ENCODE measurements around the gene SALL4. TPM values are rescaled to one million over a fixed set of nuclear protein-coding genes. Genes with fewer than 3 reads are reported as not detected.
"Not testable (repeated sequence)": the region's sequence is repeated elsewhere in the genome, so short reads cannot be mapped to it uniquely, and the experiment has no call there.

The SALL4 gene
- total RNA-seq, 1 experiment from 2014 or later, result 17.7 TPM

GRCh38 chr20:51789434-51789833 is 12.9 kb downstream of the SALL4 start:
- CTCF ChIA-PET, result no interaction called here
- no peak overlapping the region for H3K27ac ChIP-seq (ENCODE audit: low read depth, low read length, poor library complexity, severe bottlenecking)
- no peak for DNase-seq (ENCODE audit: low spot score)
- POLR2A ChIA-PET (ENCODE audit: low non-redundant PET), result no interaction called here
- intact Hi-C loops (cut with micrococcal nuclease; ENCODE audit: unreplicated experiment), result no loop called here
- no TSS peak for BruUV-seq (replicated peaks)
- H3K4me1 ChIP-seq (ENCODE audit: insufficient read depth, low read length, poor library complexity, severe bottlenecking), result no peaks in the 10 kb centered on the region
- H3K27me3 ChIP-seq (replicated peaks; ENCODE audit: insufficient read depth, low read depth, low read length, poor library complexity), result no peaks in the 10 kb centered on the region
- H3K36me3 ChIP-seq (ENCODE audit: insufficient read depth, low read length, poor library complexity, severe bottlenecking), result peaks cover 20% of the 10 kb centered on the region
- TF ChIP-seq EZH2 (IDR thresholded peaks at IDR 0.05; ENCODE audit: borderline replicate concordance, low read depth, low read length, poor library complexity, severe bottlenecking) (no peak), CTCF (conservative IDR thresholded peaks at IDR 0.05; ENCODE audit: low read depth, low read length) (no peak)
- H3K9me3 ChIP-seq (ENCODE audit: low read depth, low read length, poor library complexity, severe bottlenecking), result no peaks in the 10 kb centered on the region
- no peak overlapping the region for H3K4me3 ChIP-seq (ENCODE audit: low read depth, low read length, poor library complexity, severe bottlenecking)

- no TSS peak for BruUV-seq (replicated peaks)
- H3K4me3 ChIP-seq (ENCODE audit: low read depth, low read length, poor library complexity, severe bottlenecking), result no peak overlapping the region
- ChIA-PET CTCF (no interaction called here), POLR2A (ENCODE audit: low non-redundant PET) (no interaction called here)
- H3K9me3 ChIP-seq (ENCODE audit: low read depth, low read length, poor library complexity, severe bottlenecking), result no peaks in the 10 kb centered on the region
- no peaks in the 10 kb centered on the region for H3K27me3 ChIP-seq (replicated peaks; ENCODE audit: insufficient read depth, low read depth, low read length, poor library complexity)
- no peak overlapping the region for H3K27ac ChIP-seq (ENCODE audit: low read depth, low read length, poor library complexity, severe bottlenecking)
- intact Hi-C loops (cut with micrococcal nuclease; ENCODE audit: unreplicated experiment), result no loop called here
- no peaks in the 10 kb centered on the region for H3K4me1 ChIP-seq (ENCODE audit: insufficient read depth, low read length, poor library complexity, severe bottlenecking)
- H3K36me3 ChIP-seq (ENCODE audit: insufficient read depth, low read length, poor library complexity, severe bottlenecking), result peaks cover 26% of the 10 kb centered on the region
- DNase-seq (ENCODE audit: low spot score), result no peak
- TF ChIP-seq EZH2 (IDR thresholded peaks at IDR 0.05; ENCODE audit: borderline replicate concordance, low read depth, low read length, poor library complexity, severe bottlenecking) (no peak), CTCF (conservative IDR thresholded peaks at IDR 0.05; ENCODE audit: low read depth, low read length) (no peak)
Observed at GRCh38 chr20:51788822-51789221, 13.5 kb downstream of the SALL4 start.

GRCh38 chr20:51784299-51784698 is 18.0 kb downstream of the SALL4 start:
- DNase-seq (ENCODE audit: low spot score), result no peak
- no TSS peak for BruUV-seq (replicated peaks)
- H3K36me3 ChIP-seq (ENCODE audit: insufficient read depth, low read length, poor library complexity, severe bottlenecking), result peaks cover 32% of the 10 kb centered on the region
- peaks cover 6% of the 10 kb centered on the region for H3K9me3 ChIP-seq (ENCODE audit: low read depth, low read length, poor library complexity, severe bottlenecking)
- H3K4me3 ChIP-seq (ENCODE audit: low read depth, low read length, poor library complexity, severe bottlenecking), result no peak overlapping the region
- CTCF ChIA-PET, result no interaction called here
- no peaks in the 10 kb centered on the region for H3K27me3 ChIP-seq (replicated peaks; ENCODE audit: insufficient read depth, low read depth, low read length, poor library complexity)
- POLR2A ChIA-PET (ENCODE audit: low non-redundant PET), result no interaction called here
- no peak overlapping the region for H3K27ac ChIP-seq (ENCODE audit: low read depth, low read length, poor library complexity, severe bottlenecking)
- intact Hi-C loops (cut with micrococcal nuclease; ENCODE audit: unreplicated experiment), result no loop called here
- H3K4me1 ChIP-seq (ENCODE audit: insufficient read depth, low read length, poor library complexity, severe bottlenecking), result no peaks in the 10 kb centered on the region
- TF ChIP-seq CTCF (conservative IDR thresholded peaks at IDR 0.05; ENCODE audit: low read depth, low read length) (no peak), EZH2 (IDR thresholded peaks at IDR 0.05; ENCODE audit: borderline replicate concordance, low read depth, low read length, poor library complexity, severe bottlenecking) (no peak)

- H3K27ac ChIP-seq (ENCODE audit: low read depth, low read length, poor library complexity, severe bottlenecking); POLR2A ChIA-PET (ENCODE audit: low non-redundant PET); H3K4me1 ChIP-seq (ENCODE audit: insufficient read depth, low read length, poor library complexity, severe bottlenecking); H3K27me3 ChIP-seq (replicated peaks; ENCODE audit: insufficient read depth, low read depth, low read length, poor library complexity); DNase-seq (ENCODE audit: low spot score); intact Hi-C loops (cut with micrococcal nuclease; ENCODE audit: unreplicated experiment); BruUV-seq (replicated peaks); H3K4me3 ChIP-seq (ENCODE audit: low read depth, low read length, poor library complexity, severe bottlenecking); CTCF ChIA-PET: not testable (repeated sequence)
- Histone ChIP-seq H3K9me3 (ENCODE audit: low read depth, low read length, poor library complexity, severe bottlenecking) (peaks cover 14% of the 10 kb centered on the region), H3K36me3 (ENCODE audit: insufficient read depth, low read length, poor library complexity, severe bottlenecking) (peaks cover 10% of the 10 kb centered on the region)
Observed at GRCh38 chr20:51778229-51778759, 24.0 kb downstream of the SALL4 start.
